Measurements from ENCODE around the gene IPPK.
A peak's percentile ranks its signal among the peaks of the same experiment; 100 is the strongest.

IPPK gene

GRCh38 chr9:92649007-92649406 lies 20.9 kb downstream of the IPPK start:
- in situ Hi-C loops (cut with MboI; ENCODE audit: low pct_unique_long_range_greater_than_20kb, low sequenced_read_pairs, unreplicated experiment) = loop anchor here (25.0 kb wide), 2 partner anchors 337 to 512 kb away; no protein-coding TSS in a partner anchor
- peak; percentile 7 for TF ChIP-seq CTCF (IDR thresholded peaks at IDR 0.05; ENCODE audit: extremely low read depth, insufficient read depth, missing control alignments)
- DNase-seq (ENCODE audit: low spot score) = no peak

- no peak for DNase-seq (ENCODE audit: low spot score)
- TF ChIP-seq CTCF (IDR thresholded peaks at IDR 0.05; ENCODE audit: extremely low read depth, insufficient read depth, missing control alignments) = no peak
- in situ Hi-C loops (cut with MboI; ENCODE audit: low pct_unique_long_range_greater_than_20kb, low sequenced_read_pairs, unreplicated experiment) = loop anchor here (25.0 kb wide), 2 partner anchors 336 to 511 kb away; no protein-coding TSS in a partner anchor
Observed at GRCh38 chr9:92648474-92648971, 21.4 kb downstream of the IPPK start.

- in situ Hi-C loops (cut with MboI; ENCODE audit: low pct_unique_long_range_greater_than_20kb, low sequenced_read_pairs, unreplicated experiment) = loop anchor here (25.0 kb wide), 2 partner anchors 336 to 511 kb away; no protein-coding TSS in a partner anchor
- no peak for TF ChIP-seq CTCF (IDR thresholded peaks at IDR 0.05; ENCODE audit: extremely low read depth, insufficient read depth, missing control alignments)
- no peak for DNase-seq (ENCODE audit: low spot score)
Observed at GRCh38 chr9:92647671-92648473, 22.1 kb downstream of the IPPK start.

GRCh38 chr9:92645041-92645440 lies 24.9 kb downstream of the IPPK start:
- in situ Hi-C loops (cut with MboI; ENCODE audit: low pct_unique_long_range_greater_than_20kb, low sequenced_read_pairs, unreplicated experiment) = loop anchor here (25.0 kb wide), 2 partner anchors 333 to 508 kb away; no protein-coding TSS in a partner anchor
- TF ChIP-seq CTCF (IDR thresholded peaks at IDR 0.05; ENCODE audit: extremely low read depth, insufficient read depth, missing control alignments) = no peak
- no peak for DNase-seq (ENCODE audit: low spot score)

- TF ChIP-seq CTCF (IDR thresholded peaks at IDR 0.05; ENCODE audit: extremely low read depth, insufficient read depth, missing control alignments) = no peak
- in situ Hi-C loops (cut with MboI; ENCODE audit: low pct_unique_long_range_greater_than_20kb, low sequenced_read_pairs, unreplicated experiment) = loop anchor here (25.0 kb wide), 2 partner anchors 332 to 507 kb away; no protein-coding TSS in a partner anchor
- DNase-seq (ENCODE audit: low spot score) = no peak
Observed at GRCh38 chr9:92644278-92644677, 25.7 kb downstream of the IPPK start.

GRCh38 chr9:92642564-92642963 lies 27.4 kb downstream of the IPPK start:
- no peak for TF ChIP-seq CTCF (IDR thresholded peaks at IDR 0.05; ENCODE audit: extremely low read depth, insufficient read depth, missing control alignments)
- DNase-seq (ENCODE audit: low spot score) = no peak
- in situ Hi-C loops (cut with MboI; ENCODE audit: low pct_unique_long_range_greater_than_20kb, low sequenced_read_pairs, unreplicated experiment) = loop anchor here (25.0 kb wide), 2 partner anchors 330 to 505 kb away; no protein-coding TSS in a partner anchor

Data from GM13977 (cell line).